ENCODE measurements around the gene MICAL3. TPM values are rescaled to one million over a fixed set of nuclear protein-coding genes. Genes with fewer than 3 reads are reported as not detected.

MICAL3 gene
- total RNA-seq, 1 experiment from 2014 or later = 47.1 TPM

DNA sequence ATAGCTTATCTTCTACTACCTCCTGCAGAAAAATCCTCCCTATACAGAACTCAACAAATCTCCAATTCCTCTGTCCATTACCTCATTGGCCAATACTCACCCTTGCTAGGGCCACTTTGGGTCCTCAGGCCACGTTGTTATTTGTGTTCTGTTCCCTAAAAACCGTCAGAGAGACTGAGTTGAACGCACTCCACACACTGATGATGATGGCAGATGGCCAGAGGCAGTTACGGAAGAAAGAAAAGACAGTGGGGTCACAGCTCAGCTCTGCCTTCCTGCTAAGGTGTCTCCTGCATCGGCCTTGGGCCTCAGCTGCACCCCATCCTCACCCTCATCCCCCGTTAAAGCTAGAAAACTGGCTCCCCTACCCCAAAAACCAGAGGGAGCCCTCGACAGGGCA, 66.2 kb downstream of the MICAL3 start:
- H3K27ac ChIP-seq (ENCODE audit: low read length) = no peak overlapping the region
- TF ChIP-seq SIN3A (IDR thresholded peaks at IDR 0.05; ENCODE audit: borderline replicate concordance, insufficient read depth, low read depth, low read length) = no peak
- TF ChIP-seq, protein P1, sequence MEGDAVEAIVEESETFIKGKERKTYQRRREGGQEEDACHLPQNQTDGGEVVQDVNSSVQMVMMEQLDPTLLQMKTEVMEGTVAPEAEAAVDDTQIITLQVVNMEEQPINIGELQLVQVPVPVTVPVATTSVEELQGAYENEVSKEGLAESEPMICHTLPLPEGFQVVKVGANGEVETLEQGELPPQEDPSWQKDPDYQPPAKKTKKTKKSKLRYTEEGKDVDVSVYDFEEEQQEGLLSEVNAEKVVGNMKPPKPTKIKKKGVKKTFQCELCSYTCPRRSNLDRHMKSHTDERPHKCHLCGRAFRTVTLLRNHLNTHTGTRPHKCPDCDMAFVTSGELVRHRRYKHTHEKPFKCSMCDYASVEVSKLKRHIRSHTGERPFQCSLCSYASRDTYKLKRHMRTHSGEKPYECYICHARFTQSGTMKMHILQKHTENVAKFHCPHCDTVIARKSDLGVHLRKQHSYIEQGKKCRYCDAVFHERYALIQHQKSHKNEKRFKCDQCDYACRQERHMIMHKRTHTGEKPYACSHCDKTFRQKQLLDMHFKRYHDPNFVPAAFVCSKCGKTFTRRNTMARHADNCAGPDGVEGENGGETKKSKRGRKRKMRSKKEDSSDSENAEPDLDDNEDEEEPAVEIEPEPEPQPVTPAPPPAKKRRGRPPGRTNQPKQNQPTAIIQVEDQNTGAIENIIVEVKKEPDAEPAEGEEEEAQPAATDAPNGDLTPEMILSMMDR (IDR thresholded peaks at IDR 0.05) = no peak
- TF ChIP-seq TCF7L2 (IDR thresholded peaks at IDR 0.05; ENCODE audit: low read depth, low read length) = no peak
- TF ChIP-seq, protein P2, sequence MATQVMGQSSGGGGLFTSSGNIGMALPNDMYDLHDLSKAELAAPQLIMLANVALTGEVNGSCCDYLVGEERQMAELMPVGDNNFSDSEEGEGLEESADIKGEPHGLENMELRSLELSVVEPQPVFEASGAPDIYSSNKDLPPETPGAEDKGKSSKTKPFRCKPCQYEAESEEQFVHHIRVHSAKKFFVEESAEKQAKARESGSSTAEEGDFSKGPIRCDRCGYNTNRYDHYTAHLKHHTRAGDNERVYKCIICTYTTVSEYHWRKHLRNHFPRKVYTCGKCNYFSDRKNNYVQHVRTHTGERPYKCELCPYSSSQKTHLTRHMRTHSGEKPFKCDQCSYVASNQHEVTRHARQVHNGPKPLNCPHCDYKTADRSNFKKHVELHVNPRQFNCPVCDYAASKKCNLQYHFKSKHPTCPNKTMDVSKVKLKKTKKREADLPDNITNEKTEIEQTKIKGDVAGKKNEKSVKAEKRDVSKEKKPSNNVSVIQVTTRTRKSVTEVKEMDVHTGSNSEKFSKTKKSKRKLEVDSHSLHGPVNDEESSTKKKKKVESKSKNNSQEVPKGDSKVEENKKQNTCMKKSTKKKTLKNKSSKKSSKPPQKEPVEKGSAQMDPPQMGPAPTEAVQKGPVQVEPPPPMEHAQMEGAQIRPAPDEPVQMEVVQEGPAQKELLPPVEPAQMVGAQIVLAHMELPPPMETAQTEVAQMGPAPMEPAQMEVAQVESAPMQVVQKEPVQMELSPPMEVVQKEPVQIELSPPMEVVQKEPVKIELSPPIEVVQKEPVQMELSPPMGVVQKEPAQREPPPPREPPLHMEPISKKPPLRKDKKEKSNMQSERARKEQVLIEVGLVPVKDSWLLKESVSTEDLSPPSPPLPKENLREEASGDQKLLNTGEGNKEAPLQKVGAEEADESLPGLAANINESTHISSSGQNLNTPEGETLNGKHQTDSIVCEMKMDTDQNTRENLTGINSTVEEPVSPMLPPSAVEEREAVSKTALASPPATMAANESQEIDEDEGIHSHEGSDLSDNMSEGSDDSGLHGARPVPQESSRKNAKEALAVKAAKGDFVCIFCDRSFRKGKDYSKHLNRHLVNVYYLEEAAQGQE (IDR thresholded peaks at IDR 0.05; ENCODE audit: insufficient read depth in 1 of 2, low read depth in 2 of 2, low read length in 1 of 2) = no peak
- DNase-seq (ENCODE audit: low read depth, low spot score) = no peak
- no peak for ATAC-seq
- H3K36me3 ChIP-seq (ENCODE audit: control insufficient read depth, insufficient read depth, low read length) = no peaks in the 10 kb centered on the region
- H3K4me3 ChIP-seq (ENCODE audit: low read depth in 2 of 2, low read length in 2 of 2) = no peak overlapping the region
- CTCF ChIA-PET = no interaction called here
- TSS peak; percentile 75 for BruUV-seq (replicated peaks)
- H3K4me1 ChIP-seq (ENCODE audit: control insufficient read depth, insufficient read depth, low read length) = no peaks in the 10 kb centered on the region
- in situ Hi-C loops (cut with HindIII; ENCODE audit: low pct_unique_long_range_greater_than_20kb, low sequenced_read_pairs) = no loop called here
- no peaks in the 10 kb centered on the region for H3K27me3 ChIP-seq (ENCODE audit: control insufficient read depth, insufficient read depth, low read length)
- H3K9me3 ChIP-seq (ENCODE audit: control insufficient read depth, insufficient read depth, low read depth, low read length) = no peaks in the 10 kb centered on the region
- POLR2A ChIA-PET = interaction anchor here (0.5 to 0.7 kb wide), 2 partner anchors 16 to 80 kb away, joined by 3 to 8 read pairs; no protein-coding TSS in a partner anchor
- intact Hi-C loops (cut with micrococcal nuclease; ENCODE audit: unreplicated experiment) = no loop called here

DNA sequence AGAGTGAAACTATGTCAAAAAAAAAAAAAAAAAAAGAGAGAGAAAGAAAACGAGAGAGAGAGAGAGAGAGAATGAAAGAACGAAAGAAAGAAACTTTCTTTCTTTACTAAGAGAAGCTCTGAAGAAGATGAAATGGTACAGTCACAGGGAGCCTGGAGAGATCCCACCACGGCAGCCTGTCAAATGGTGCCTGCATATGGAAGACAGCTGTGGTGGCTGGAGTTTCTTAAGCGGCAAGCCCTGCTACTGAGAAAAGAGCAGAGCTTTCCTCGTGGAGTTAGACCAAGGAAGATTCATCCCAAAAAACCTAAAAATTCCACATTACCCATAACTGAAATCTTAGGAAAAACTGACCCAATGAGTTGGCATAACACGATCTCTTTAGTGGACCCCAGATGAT, 66.7 kb downstream of the MICAL3 start:
- ChIA-PET CTCF (no interaction called here), POLR2A (interaction anchor here (0.5 to 0.7 kb wide), 2 partner anchors 15 to 81 kb away, joined by 3 to 8 read pairs; no protein-coding TSS in a partner anchor)
- H3K4me1 ChIP-seq (ENCODE audit: control insufficient read depth, insufficient read depth, low read length) = no peaks in the 10 kb centered on the region
- TF ChIP-seq, protein P1 (IDR thresholded peaks at IDR 0.05) = no peak
- TF ChIP-seq TCF7L2 (IDR thresholded peaks at IDR 0.05; ENCODE audit: low read depth, low read length) = no peak
- no peak for TF ChIP-seq POLR2AphosphoS5 (IDR thresholded peaks at IDR 0.05; ENCODE audit: low read depth, low read length)
- no TSS peak for BruUV-seq (replicated peaks)
- DNase-seq (ENCODE audit: low read depth, low spot score) (no peak), ATAC-seq (no peak)
- H3K27ac ChIP-seq (ENCODE audit: low read length) = no peak overlapping the region
- no peaks in the 10 kb centered on the region for H3K36me3 ChIP-seq (ENCODE audit: control insufficient read depth, insufficient read depth, low read length)
- no peaks in the 10 kb centered on the region for H3K27me3 ChIP-seq (ENCODE audit: control insufficient read depth, insufficient read depth, low read length)
- no peak overlapping the region for H3K4me3 ChIP-seq (ENCODE audit: low read depth in 2 of 2, low read length in 2 of 2)
- in situ Hi-C loops (cut with HindIII; ENCODE audit: low pct_unique_long_range_greater_than_20kb, low sequenced_read_pairs) = no loop called here
- no peaks in the 10 kb centered on the region for H3K9me3 ChIP-seq (ENCODE audit: control insufficient read depth, insufficient read depth, low read depth, low read length)
- intact Hi-C loops (cut with micrococcal nuclease; ENCODE audit: unreplicated experiment) = no loop called here

Data from Panc1 (cell line).